Trophoblast cell (in vitro differentiated cells and primary cell): ENCODE data around the gene UVRAG.

Source experiments
- DNase-seq, 2 donors: peaks; one replicate each; pipeline ENCODE4 v3.0.0-alpha.2; 2016
- H2AFZ ChIP-seq: 2 replicates; pipeline ENCODE4 v1.6.1; 2013; ENCODE audit warnings: low read length, moderate library complexity, mild to moderate bottlenecking; ENCODE audit not compliant: insufficient read depth, poor library complexity
- H2AK5ac ChIP-seq: 2 replicates; pipeline ENCODE4 v1.6.1; 2013; ENCODE audit warnings: mild to moderate bottlenecking, low read length
- H2BK120ac ChIP-seq: 2 replicates; pipeline ENCODE4 v1.6.1; 2013; ENCODE audit warnings: low read length, mild to moderate bottlenecking, moderate library complexity; ENCODE audit not compliant: insufficient read depth, poor library complexity
- H2BK12ac ChIP-seq: 2 replicates; pipeline ENCODE4 v1.6.1; 2013; ENCODE audit warnings: mild to moderate bottlenecking, low read length, moderate library complexity
- H2BK5ac ChIP-seq: 2 replicates; pipeline ENCODE4 v1.6.1; 2013; ENCODE audit warnings: low read length, low read depth, moderate library complexity, mild to moderate bottlenecking; ENCODE audit not compliant: poor library complexity
- H3K14ac ChIP-seq: 2 replicates; pipeline ENCODE4 v1.6.1; 2013; ENCODE audit warnings: mild to moderate bottlenecking, low read length
- H3K18ac ChIP-seq: 2 replicates; pipeline ENCODE4 v1.6.1; 2013; ENCODE audit warnings: mild to moderate bottlenecking, low read length
- H3K23ac ChIP-seq: 2 replicates; pipeline ENCODE4 v1.6.1; 2013; ENCODE audit warnings: low read length
- H3K27ac ChIP-seq: 2 replicates; pipeline ENCODE4 v1.5.1; 2013; ENCODE audit warnings: low read depth, mild to moderate bottlenecking, inconsistent platforms, low read length, moderate library complexity
- H3K27me3 ChIP-seq: 2 replicates; pipeline ENCODE4 v1.6.1; 2013; ENCODE audit warnings: inconsistent platforms, mild to moderate bottlenecking, low read length, moderate library complexity; ENCODE audit not compliant: insufficient read depth
- H3K36me3 ChIP-seq, 2 experiments: 1 replicate in 1 of 2; 2 replicates in 1 of 2; pipeline ENCODE4 v1.6.1; 2013; ENCODE audit warnings: low read length in 2 of 2, mild to moderate bottlenecking in 2 of 2, moderate library complexity in 1 of 2; ENCODE audit not compliant: insufficient read depth in 2 of 2, control insufficient read depth in 1 of 2
- H3K4ac ChIP-seq: 2 replicates; pipeline ENCODE4 v1.6.1; 2013; ENCODE audit warnings: low read depth, mild to moderate bottlenecking, low read length, moderate library complexity
- H3K4me1 ChIP-seq, 2 experiments: 1 replicate in 1 of 2; 2 replicates in 1 of 2; pipeline ENCODE4 v1.6.1; 2013; ENCODE audit warnings: low read length in 2 of 2, mild to moderate bottlenecking in 2 of 2, moderate library complexity in 1 of 2; ENCODE audit not compliant: insufficient read depth in 2 of 2, control insufficient read depth in 1 of 2
- H3K4me2 ChIP-seq: 2 replicates; pipeline ENCODE4 v1.6.1; 2013; ENCODE audit warnings: inconsistent platforms, mild to moderate bottlenecking, low read length, moderate library complexity
- H3K4me3 ChIP-seq: 2 replicates; pipeline ENCODE4 v1.5.1; 2013; ENCODE audit warnings: mild to moderate bottlenecking, low read depth, low read length, inconsistent platforms
- H3K79me1 ChIP-seq: one replicate; pipeline ENCODE4 v1.6.1; 2013; ENCODE audit warnings: low read length
- H3K79me2 ChIP-seq: 2 replicates; pipeline ENCODE4 v1.6.1; 2013; ENCODE audit warnings: low read length, mild to moderate bottlenecking; ENCODE audit not compliant: control insufficient read depth, insufficient read depth, poor library complexity
- H3K9ac ChIP-seq: 2 replicates; pipeline ENCODE4 v1.6.1; 2013; ENCODE audit warnings: mild to moderate bottlenecking, low read length
- H3K9me3 ChIP-seq: 2 replicates; pipeline ENCODE4 v1.6.1; 2013; ENCODE audit warnings: low read depth, mild to moderate bottlenecking, control low read depth, inconsistent platforms, low read length; ENCODE audit not compliant: insufficient read depth
- H4K12ac ChIP-seq: 2 replicates; pipeline ENCODE4 v1.6.1; 2013; ENCODE audit warnings: low read depth, mild to moderate bottlenecking, low read length, moderate library complexity
- H4K8ac ChIP-seq: 2 replicates; pipeline ENCODE4 v1.6.1; 2013; ENCODE audit warnings: low read depth, mild to moderate bottlenecking, low read length, moderate library complexity
- H4K91ac ChIP-seq: one replicate; pipeline ENCODE4 v1.6.1; 2013; ENCODE audit warnings: low read depth, mild to moderate bottlenecking, low read length, moderate library complexity
- WGBS: extraction: QIAGEN DNeasy Blood & Tissue Kit; methylation state at CpG from one replicate; pipeline ENCODE4 v1.1.7; 2013; ENCODE audit warnings: missing lambda C conversion rate; ENCODE audit not compliant: insufficient read length, insufficient coverage; ENCODE audit errors: extremely low coverage; 5-methylcytosine and 5-hydroxymethylcytosine counted together

The UVRAG gene

GRCh38 chr11:76157891-76158290 is 342.9 kb downstream of the UVRAG start:
- Histone ChIP-seq H2AFZ (no peak overlapping the region), H3K23ac (no peak overlapping the region), H3K27me3 (no peaks in the 10 kb centered on the region), H4K12ac (no peak overlapping the region), H3K79me2 (peaks cover 4% of the 10 kb centered on the region), H2BK5ac (no peak overlapping the region), H3K9me3 (no peaks in the 10 kb centered on the region), H2BK120ac (no peak overlapping the region), H3K4me1 (peaks cover 21 to 24% of the 10 kb centered on the region in 2 experiments), H3K14ac (no peak overlapping the region), H3K4me3 (no peak overlapping the region), H3K18ac (no peak overlapping the region), H2AK5ac (no peak overlapping the region), H3K79me1 (peaks cover 14% of the 10 kb centered on the region), H4K91ac (no peak overlapping the region), H3K36me3 (no peaks in the 10 kb centered on the region), H3K4ac (no peak overlapping the region), H3K4me2 (no peak overlapping the region), H3K27ac (no peak overlapping the region), H4K8ac (no peak overlapping the region), H2BK12ac (no peak overlapping the region), H3K9ac (no peak overlapping the region)
- DNase-seq, result no peak
- WGBS, result no CpG with 5 or more reads among the region's 7 CpGs

GRCh38 chr11:76158394-76159302 is 343.6 kb downstream of the UVRAG start:
- peaks cover 9% of the 10 kb centered on the region for H3K79me1 ChIP-seq
- H3K14ac ChIP-seq, result no peak overlapping the region
- no peak overlapping the region for H3K4me2 ChIP-seq
- peak; percentile 61 to 91 for DNase-seq
- H3K18ac ChIP-seq, result no peak overlapping the region
- no peak overlapping the region for H2AK5ac ChIP-seq
- H4K8ac ChIP-seq, result no peak overlapping the region
- H3K36me3 ChIP-seq, result no peaks in the 10 kb centered on the region
- peaks cover 2% of the 10 kb centered on the region for H3K79me2 ChIP-seq
- peaks cover 17 to 21% of the 10 kb centered on the region in 2 experiments for H3K4me1 ChIP-seq
- no peak overlapping the region for H3K4ac ChIP-seq
- H3K9ac ChIP-seq, result no peak overlapping the region
- H4K12ac ChIP-seq, result no peak overlapping the region
- H3K4me3 ChIP-seq, result no peak overlapping the region
- no peak overlapping the region for H2BK5ac ChIP-seq
- no CpG with 5 or more reads among the region's 24 CpGs for WGBS
- no peaks in the 10 kb centered on the region for H3K9me3 ChIP-seq
- H3K27me3 ChIP-seq, result no peaks in the 10 kb centered on the region
- no peak overlapping the region for H4K91ac ChIP-seq
- H3K23ac ChIP-seq, result no peak overlapping the region
- no peak overlapping the region for H2BK12ac ChIP-seq
- H3K27ac ChIP-seq, result no peak overlapping the region
- H2AFZ ChIP-seq, result no peak overlapping the region
- H2BK120ac ChIP-seq, result no peak overlapping the region

- H4K12ac ChIP-seq, result no peak overlapping the region
- peaks cover 11 to 15% of the 10 kb centered on the region in 2 experiments for H3K4me1 ChIP-seq
- no peak overlapping the region for H2BK12ac ChIP-seq
- no CpG with 5 or more reads among the region's 14 CpGs for WGBS
- no peak overlapping the region for H3K4me3 ChIP-seq
- H3K27ac ChIP-seq, result no peak overlapping the region
- no peaks in the 10 kb centered on the region for H3K27me3 ChIP-seq
- H2BK5ac ChIP-seq, result no peak overlapping the region
- H2AFZ ChIP-seq, result no peak overlapping the region
- no peak overlapping the region for H4K8ac ChIP-seq
- no peak overlapping the region for H3K14ac ChIP-seq
- H3K18ac ChIP-seq, result no peak overlapping the region
- peak overlapping the region; percentile 15 for H4K91ac ChIP-seq
- H3K9ac ChIP-seq, result no peak overlapping the region
- H3K36me3 ChIP-seq, result no peaks in the 10 kb centered on the region
- H3K79me1 ChIP-seq, result peaks cover 6% of the 10 kb centered on the region
- no peak overlapping the region for H3K4ac ChIP-seq
- H3K9me3 ChIP-seq, result no peaks in the 10 kb centered on the region
- H2AK5ac ChIP-seq, result no peak overlapping the region
- H3K4me2 ChIP-seq, result no peak overlapping the region
- no peak for DNase-seq
- H3K79me2 ChIP-seq, result peaks cover 2% of the 10 kb centered on the region
- no peak overlapping the region for H3K23ac ChIP-seq
- H2BK120ac ChIP-seq, result no peak overlapping the region
These were observed 344.4 kb downstream of the UVRAG start for GRCh38 chr11:76159303-76159937.

- Histone ChIP-seq H3K36me3 (no peaks in the 10 kb centered on the region), H2AFZ (no peak overlapping the region), H4K12ac (no peak overlapping the region), H3K14ac (no peak overlapping the region), H3K27me3 (no peaks in the 10 kb centered on the region), H2BK5ac (no peak overlapping the region), H2AK5ac (no peak overlapping the region), H3K23ac (no peak overlapping the region), H2BK12ac (no peak overlapping the region), H3K4ac (no peak overlapping the region), H3K27ac (no peak overlapping the region), H3K79me1 (peaks cover 5% of the 10 kb centered on the region), H3K4me1 (peaks cover 10 to 14% of the 10 kb centered on the region in 2 experiments), H3K9me3 (peaks cover 3% of the 10 kb centered on the region), H3K9ac (no peak overlapping the region), H4K91ac (no peak overlapping the region), H3K18ac (no peak overlapping the region), H2BK120ac (no peak overlapping the region), H3K79me2 (peaks cover 2% of the 10 kb centered on the region), H3K4me3 (no peak overlapping the region), H4K8ac (no peak overlapping the region), H3K4me2 (no peak overlapping the region)
- no peak for DNase-seq
- WGBS, result no CpG with 5 or more reads among the region's 14 CpGs
These were observed 345.1 kb downstream of the UVRAG start for GRCh38 chr11:76159983-76160661.
